ENCODE data around the gene GBX2. TPM values are rescaled to one million over a fixed set of nuclear protein-coding genes. Genes with fewer than 3 reads are reported as not detected.

The GBX2 gene
- total RNA-seq, 1 experiment from 2014 or later = 25.6 TPM

- TF ChIP-seq STAT6 (CRISPR knock-in tag; conservative IDR thresholded peaks at IDR 0.05; ENCODE audit: low read depth) (no peak), OVOL2 (CRISPR knock-in tag; IDR thresholded peaks at IDR 0.05; ENCODE audit: borderline replicate concordance) (no peak), PREB (CRISPR knock-in tag; IDR thresholded peaks at IDR 0.05; ENCODE audit: borderline replicate concordance) (no peak), TEAD1 (CRISPR knock-in tag; IDR thresholded peaks at IDR 0.05) (no peak)
These were observed 2.1 kb downstream of the GBX2 start (continued) for GRCh38 chr2:236165842-236166795.

GRCh38 chr2:236164925-236165841 is 3.0 kb downstream of the GBX2 start:
- Mint-ChIP-seq H3K27ac (peak overlapping the region; percentile 45; the same call in 1 of the 2 replicates), H3K36me3 (peaks cover 7% of the 10 kb centered on the region), H3K4me3 (peak overlapping the region; percentile 75), H3K4me1 (peaks cover 59% of the 10 kb centered on the region), H3K27me3 (ENCODE audit: low read depth) (peaks cover 86% of the 10 kb centered on the region), H3K9me3 (no peaks in the 10 kb centered on the region)
- ChIA-PET CTCF (interaction anchor here (0.5 to 2.6 kb wide), 7 partner anchors 12 to 903 kb away, joined by 3 to 12 read pairs (median 3); no protein-coding TSS in a partner anchor), POLR2A (no interaction called here)
- no peak for ATAC-seq
- TF ChIP-seq ZSCAN18 (CRISPR knock-in tag; IDR thresholded peaks at IDR 0.05) (no peak), OVOL2 (CRISPR knock-in tag; IDR thresholded peaks at IDR 0.05; ENCODE audit: borderline replicate concordance) (no peak)
- no peak for DNase-seq (ENCODE audit: low spot score)

- Mint-ChIP-seq H3K27me3 (ENCODE audit: low read depth) (peaks cover 85% of the 10 kb centered on the region), H3K36me3 (peaks cover 7% of the 10 kb centered on the region), H3K4me3 (peak overlapping the region; percentile 75), H3K27ac (peak overlapping the region; percentile 45; the same call in 1 of the 2 replicates), H3K4me1 (peaks cover 53% of the 10 kb centered on the region), H3K9me3 (no peaks in the 10 kb centered on the region)
- ATAC-seq (peak; percentile 16), DNase-seq (ENCODE audit: low spot score) (peak; percentile 69)
- ChIA-PET POLR2A (no interaction called here), CTCF (interaction anchor here (0.5 to 1.0 kb wide), 3 partner anchors 13 to 904 kb away, joined by 3 read pairs; no protein-coding TSS in a partner anchor)
- TF ChIP-seq SP1 (CRISPR knock-in tag; conservative IDR thresholded peaks at IDR 0.05) (peak; percentile 82), PRRX2 (CRISPR knock-in tag; IDR thresholded peaks at IDR 0.05) (no peak), SMAD4 (CRISPR knock-in tag; IDR thresholded peaks at IDR 0.05) (no peak), ARID4B (CRISPR knock-in tag; IDR thresholded peaks at IDR 0.05; ENCODE audit: borderline replicate concordance) (0 out of 2 replicates have a peak, but pooled peaks have one; percentile 58), ZNF138 (CRISPR knock-in tag; conservative IDR thresholded peaks at IDR 0.05) (no peak), MXD4 (CRISPR knock-in tag; IDR thresholded peaks at IDR 0.05; ENCODE audit: borderline replicate concordance) (no peak), MAX (CRISPR knock-in tag; IDR thresholded peaks at IDR 0.05) (peak; percentile 62), GTF2I (CRISPR knock-in tag; conservative IDR thresholded peaks at IDR 0.05) (no peak), NFE2L1 (CRISPR knock-in tag; IDR thresholded peaks at IDR 0.05) (peak; percentile 51; the same call in 1 of the 2 replicates), FOXK1 (CRISPR knock-in tag; IDR thresholded peaks at IDR 0.05) (peak; percentile 53; the same call in 1 of the 2 replicates), USF2 (CRISPR knock-in tag; IDR thresholded peaks at IDR 0.05) (no peak)
These were observed 3.8 kb downstream of the GBX2 start for GRCh38 chr2:236164201-236164924.

Measured in WTC11 (cell line).